Kidney (tissue), 14 donors: ENCODE measurements around the gene MAP3K6. TPM values are rescaled to one million over a fixed set of nuclear protein-coding genes. Genes with fewer than 3 reads are reported as not detected.

ENCODE experiments used
- DNase-seq, 5 donors: peaks; one replicate each; pipeline ENCODE4 v3.0.0-alpha.2; 2013 to 2020
- FAIRE-seq: peaks from 2 replicates; lab custom pipeline; 2012; peaks lifted over from hg19 to GRCh38; lab: Jason Lieb, UNC
- H3K27ac ChIP-seq, 2 donors: one replicate each; pipeline ENCODE4 v1.7.0; 2013; ENCODE audit warnings: low read depth in 2 of 2, low read length in 2 of 2, inconsistent platforms in 1 of 2
- H3K27me3 ChIP-seq: one replicate; pipeline ENCODE4 v1.7.1; 2013; ENCODE audit warnings: low read length, inconsistent platforms; ENCODE audit not compliant: control insufficient read depth, insufficient read depth
- H3K36me3 ChIP-seq, 3 donors: one replicate each; pipeline versions ENCODE4 v1.7.0 to v1.7.1; 2013; ENCODE audit warnings: low read length in 3 of 3, control low read depth in 1 of 3, inconsistent platforms in 1 of 3; ENCODE audit not compliant: insufficient read depth in 3 of 3, control insufficient read depth in 2 of 3
- H3K4me1 ChIP-seq, 3 donors: one replicate each; pipeline versions ENCODE4 v1.7.0 to v1.7.1; 2013; ENCODE audit warnings: low read length in 3 of 3, inconsistent platforms in 1 of 3, low read depth in 1 of 3; ENCODE audit not compliant: control insufficient read depth in 2 of 3, insufficient read depth in 2 of 3
- H3K4me3 ChIP-seq, 3 donors: one replicate each; pipeline versions ENCODE4 v1.7.0 to v1.8.1; 2013; ENCODE audit warnings: low read length in 3 of 3, control low read depth in 1 of 3, inconsistent platforms in 1 of 3
- H3K9ac ChIP-seq, 3 donors: one replicate each; pipeline versions ENCODE4 v1.7.0 to v1.7.1; 2013; ENCODE audit warnings: low read length in 3 of 3, control low read depth in 1 of 3, inconsistent platforms in 1 of 3
- H3K9me3 ChIP-seq, 3 donors: one replicate each; pipeline versions ENCODE4 v1.7.0 to v1.7.1; 2013; ENCODE audit warnings: low read length in 3 of 3, control low read depth in 1 of 3, inconsistent platforms in 1 of 3; ENCODE audit not compliant: control insufficient read depth in 2 of 3, insufficient read depth in 1 of 3
- intact Hi-C: fragments of 100-400 bp; cut with DNase I; formaldehyde crosslinking; loops from one replicate; pipeline ENCODE4 v1.11.1; 2022
- polyA plus RNA-seq: library from polyadenylated mRNA; stranded (reverse); fragments of 350-450 nt; fragmentation: Illumina TruSeq; extraction: RNeasy Lipid Tissue Mini Kit (QIAGEN cat#74804); gene quantifications from one replicate; pipeline ENCODE4 v1.2.3, GENCODE V29; 2014; ENCODE audit warnings: low read depth, low replicate concordance; ENCODE audit not compliant: insufficient read depth
- total RNA-seq: library from RNA; stranded (reverse); fragmentation: NEBNext Ultra II Directional; extraction: Animal tissue kit (Norgen Biotek cat#: 25700); gene quantifications from one replicate; pipeline ENCODE4 v1.2.1, GENCODE V29; 2021
- TF ChIP-seq, protein P1 (sequence below): IDR thresholded peaks from 3 replicates; pipeline ENCODE4 v1.5.1; 2012; ENCODE audit warnings: mild to moderate bottlenecking, moderate library complexity, borderline replicate concordance; ENCODE audit not compliant: insufficient read depth; ENCODE audit errors: extremely low read depth
- donor health status: control.
- donor health status: control.
- donor health status: control.
- donor health status: control.
- donor health status: control.
- donor health status: DM: yes; HTN: yes; CAD: no.
- donor health status: Normal renal cell carcinoma (clear cell type).

The MAP3K6 gene
- total and polyA plus RNA-seq, 2 donors from 2014 or later = 59.7 to 86.7 TPM

DNA sequence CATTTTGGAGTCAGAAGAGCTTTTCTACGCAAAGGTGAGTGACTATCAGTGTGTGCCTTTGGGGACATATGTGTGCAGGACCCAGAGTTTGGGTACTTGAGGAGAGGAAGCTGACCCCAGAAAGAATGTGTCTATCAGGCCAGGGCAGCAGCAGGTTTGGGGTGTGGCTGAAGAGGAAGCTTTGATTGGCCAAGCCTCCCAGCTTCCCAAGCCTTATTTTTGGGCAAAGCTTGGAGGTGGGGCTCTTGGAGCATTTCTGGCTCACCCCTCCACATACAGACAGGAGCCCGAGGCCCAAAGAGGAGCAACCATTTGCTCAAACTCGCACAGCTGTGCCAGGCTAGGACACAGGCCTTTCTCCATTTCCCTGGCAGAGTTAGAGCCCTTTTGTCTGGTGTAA, 30.3 kb upstream of the MAP3K6 start:
- Histone ChIP-seq H3K36me3 (no peaks in the 10 kb centered on the region), H3K9me3 (no peaks in the 10 kb centered on the region), H3K27me3 (no peaks in the 10 kb centered on the region), H3K4me1 (peaks cover 0 to 9% (median 5%) of the 10 kb centered on the region in 3 donors), H3K9ac (no peak overlapping the region), H3K27ac (no peak overlapping the region), H3K4me3 (no peak overlapping the region)
- intact Hi-C loops = no loop called here
- DNase-seq (no peak), FAIRE-seq (no peak)
- TF ChIP-seq, protein P1, sequence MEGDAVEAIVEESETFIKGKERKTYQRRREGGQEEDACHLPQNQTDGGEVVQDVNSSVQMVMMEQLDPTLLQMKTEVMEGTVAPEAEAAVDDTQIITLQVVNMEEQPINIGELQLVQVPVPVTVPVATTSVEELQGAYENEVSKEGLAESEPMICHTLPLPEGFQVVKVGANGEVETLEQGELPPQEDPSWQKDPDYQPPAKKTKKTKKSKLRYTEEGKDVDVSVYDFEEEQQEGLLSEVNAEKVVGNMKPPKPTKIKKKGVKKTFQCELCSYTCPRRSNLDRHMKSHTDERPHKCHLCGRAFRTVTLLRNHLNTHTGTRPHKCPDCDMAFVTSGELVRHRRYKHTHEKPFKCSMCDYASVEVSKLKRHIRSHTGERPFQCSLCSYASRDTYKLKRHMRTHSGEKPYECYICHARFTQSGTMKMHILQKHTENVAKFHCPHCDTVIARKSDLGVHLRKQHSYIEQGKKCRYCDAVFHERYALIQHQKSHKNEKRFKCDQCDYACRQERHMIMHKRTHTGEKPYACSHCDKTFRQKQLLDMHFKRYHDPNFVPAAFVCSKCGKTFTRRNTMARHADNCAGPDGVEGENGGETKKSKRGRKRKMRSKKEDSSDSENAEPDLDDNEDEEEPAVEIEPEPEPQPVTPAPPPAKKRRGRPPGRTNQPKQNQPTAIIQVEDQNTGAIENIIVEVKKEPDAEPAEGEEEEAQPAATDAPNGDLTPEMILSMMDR = no peak

DNA sequence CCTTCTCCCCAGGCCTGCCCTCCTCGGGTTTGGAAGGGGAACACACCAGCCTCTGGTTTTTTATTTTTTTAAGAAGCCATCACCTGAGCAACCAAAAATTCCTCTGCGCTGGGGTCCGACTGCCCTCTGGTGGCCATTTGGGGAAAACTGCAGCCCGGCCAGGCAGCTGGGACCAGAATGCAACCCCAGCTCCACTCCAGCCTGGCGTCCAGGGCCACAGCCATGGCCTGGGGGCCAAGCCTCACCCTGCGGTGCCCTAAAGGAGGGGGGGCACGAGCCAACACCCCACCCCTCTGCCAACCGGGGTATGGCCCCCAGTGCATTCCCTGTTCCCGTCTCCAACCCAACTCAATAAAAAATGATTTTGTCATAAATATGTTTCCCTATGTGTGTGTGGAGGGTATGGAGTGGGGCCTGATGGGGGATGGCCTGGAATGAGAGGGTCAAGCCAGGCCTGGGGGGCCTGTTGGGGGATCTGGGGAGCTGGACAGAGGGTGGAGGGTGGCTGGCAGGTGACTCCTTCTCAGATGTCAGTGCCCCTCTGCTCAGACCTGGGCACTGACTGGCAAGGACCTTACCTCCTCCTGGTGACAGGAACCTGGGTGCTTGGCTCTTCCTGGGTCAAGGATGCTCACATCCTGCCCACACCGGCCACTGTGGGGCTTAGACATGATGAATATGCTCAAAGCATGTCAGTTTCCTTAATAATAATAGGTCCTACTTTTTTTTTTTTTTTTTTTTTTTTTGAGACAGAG, 28.9 kb upstream of the MAP3K6 start:
- Histone ChIP-seq H3K9me3 (no peaks in the 10 kb centered on the region), H3K36me3 (no peaks in the 10 kb centered on the region), H3K9ac (no peak overlapping the region), H3K4me1 (peaks cover 5 to 21% (median 10%) of the 10 kb centered on the region in 3 donors), H3K27ac (no peak overlapping the region), H3K4me3 (no peak overlapping the region), H3K27me3 (no peaks in the 10 kb centered on the region)
- TF ChIP-seq, protein P1 = peak; percentile 91
- intact Hi-C loops = no loop called here
- no peak for FAIRE-seq
- DNase-seq = peak; percentile 83 to 89 (median 85)

- H3K27me3 ChIP-seq = no peaks in the 10 kb centered on the region
- intact Hi-C loops = loop anchor here (5.0 kb wide), 1 partner anchor 93 kb away; no protein-coding TSS in a partner anchor
- peak overlapping the region in 1 of 2 donors; percentile 32 for H3K27ac ChIP-seq
- DNase-seq (no peak), FAIRE-seq (no peak)
- peaks cover 5 to 18% (median 10%) of the 10 kb centered on the region in 3 donors for H3K4me1 ChIP-seq
- TF ChIP-seq, protein P1 = no peak
- no peaks in the 10 kb centered on the region for H3K36me3 ChIP-seq
- no peak overlapping the region for H3K4me3 ChIP-seq
- peak overlapping the region in 1 of 3 donors; percentile 8 for H3K9ac ChIP-seq
- no peaks in the 10 kb centered on the region for H3K9me3 ChIP-seq
Observed at GRCh38 chr1:27394925-27395324, 28.2 kb upstream of the MAP3K6 start.
